ENCODE results near the gene CDK5RAP3. TPM values are rescaled to one million over a fixed set of nuclear protein-coding genes. Genes with fewer than 3 reads are reported as not detected.

CDK5RAP3 gene
- polyA plus RNA-seq, 1 donor from 2014 or later, result 343 TPM

GRCh38 chr17:47937941-47938340 lies 33.0 kb upstream of the CDK5RAP3 start:
- Histone ChIP-seq H3K79me2 (replicated peaks; ENCODE audit: insufficient read depth, low read length) (no peaks in the 10 kb centered on the region), H3K27me3 (ENCODE audit: insufficient read depth, low read depth, low read length) (no peaks in the 10 kb centered on the region), H3K4me3 (ENCODE audit: low read length) (no peak overlapping the region), H3F3A (ENCODE audit: insufficient read depth, low read length, poor library complexity, severe bottlenecking) (no peaks in the 10 kb centered on the region), H4K20me1 (ENCODE audit: insufficient read depth) (no peaks in the 10 kb centered on the region), H3K27ac (ENCODE audit: low read length) (no peak overlapping the region), H3K4me2 (ENCODE audit: low read length) (no peak overlapping the region), H3K9ac (ENCODE audit: low read length) (no peak overlapping the region), H2AFZ (ENCODE audit: low read depth, low read length) (no peak overlapping the region), H3K9me2 (ENCODE audit: insufficient read depth, low read length) (no peaks in the 10 kb centered on the region), H3K36me3 (ENCODE audit: insufficient read depth, low read length) (no peaks in the 10 kb centered on the region), H3K9me3 (ENCODE audit: low read length) (no peaks in the 10 kb centered on the region)
- TF ChIP-seq SMC3 (conservative IDR thresholded peaks at IDR 0.05; ENCODE audit: poor library complexity), result no peak

- Histone ChIP-seq H3K9me2 (ENCODE audit: insufficient read depth, low read length) (no peaks in the 10 kb centered on the region), H3K27ac (ENCODE audit: low read length) (no peak within 1 kb of the TSS), H3K27me3 (ENCODE audit: insufficient read depth, low read depth, low read length) (no peaks in the 10 kb centered on the region), H3K79me2 (replicated peaks; ENCODE audit: insufficient read depth, low read length) (no peaks in the 10 kb centered on the region), H3K4me3 (ENCODE audit: low read length) (peak within 1 kb of the TSS; percentile 68), H3F3A (ENCODE audit: insufficient read depth, low read length, poor library complexity, severe bottlenecking) (no peaks in the 10 kb centered on the region), H3K9ac (ENCODE audit: low read length) (peak within 1 kb of the TSS; percentile 25), H3K4me2 (ENCODE audit: low read length) (no peak within 1 kb of the TSS), H4K20me1 (ENCODE audit: insufficient read depth) (no peaks in the 10 kb centered on the region), H3K9me3 (ENCODE audit: low read length) (no peaks in the 10 kb centered on the region), H2AFZ (ENCODE audit: low read depth, low read length) (no peak within 1 kb of the TSS), H3K36me3 (ENCODE audit: insufficient read depth, low read length) (no peaks in the 10 kb centered on the region)
- TF ChIP-seq MXI1 (conservative IDR thresholded peaks at IDR 0.05; ENCODE audit: poor library complexity, severe bottlenecking) (peak; percentile 55), TAF1 (IDR thresholded peaks at IDR 0.05; ENCODE audit: low read depth) (no peak)
These were observed 29.4 kb upstream of the CDK5RAP3 start, which contains the start of gene PNPO for GRCh38 chr17:47941246-47942095. Gene PNPO, plus strand, starts transcription at chr17:47941571. Its CDS starts 105 bp downstream, at chr17:47941676.

- no peak overlapping the region for H2AFZ ChIP-seq (ENCODE audit: low read depth, low read length)
These were observed 28.8 kb upstream of the CDK5RAP3 start for GRCh38 chr17:47942096-47942510.

More at GRCh38 chr17:47942096-47942510, 28.8 kb upstream of the CDK5RAP3 start:
- peak overlapping the region; percentile 68 for H3K4me3 ChIP-seq (ENCODE audit: low read length)
- H3K27me3 ChIP-seq (ENCODE audit: insufficient read depth, low read depth, low read length), result no peaks in the 10 kb centered on the region
- TF ChIP-seq EZH2 (IDR thresholded peaks at IDR 0.05; ENCODE audit: borderline replicate concordance, insufficient read depth, low read length, poor library complexity, severe bottlenecking), result no peak
- TF ChIP-seq REST (IDR thresholded peaks at IDR 0.05; ENCODE audit: borderline replicate concordance), result no peak
- no peak for TF ChIP-seq MXI1 (conservative IDR thresholded peaks at IDR 0.05; ENCODE audit: poor library complexity, severe bottlenecking)
- no peak for TF ChIP-seq TAF1 (IDR thresholded peaks at IDR 0.05; ENCODE audit: low read depth)
- no peak for TF ChIP-seq POLR2AphosphoS5 (IDR thresholded peaks at IDR 0.05)
- TF ChIP-seq SMC3 (conservative IDR thresholded peaks at IDR 0.05; ENCODE audit: poor library complexity), result no peak
- TF ChIP-seq CTCF (IDR thresholded peaks at IDR 0.05; ENCODE audit: poor library complexity, severe bottlenecking), result no peak
- no peak for TF ChIP-seq EP300 (conservative IDR thresholded peaks at IDR 0.05; ENCODE audit: poor library complexity, severe bottlenecking)
- no peak for TF ChIP-seq RAD21 (conservative IDR thresholded peaks at IDR 0.05)
- H3K79me2 ChIP-seq (replicated peaks; ENCODE audit: insufficient read depth, low read length), result no peaks in the 10 kb centered on the region
- H3F3A ChIP-seq (ENCODE audit: insufficient read depth, low read length, poor library complexity, severe bottlenecking), result no peaks in the 10 kb centered on the region
- H3K4me2 ChIP-seq (ENCODE audit: low read length), result no peak overlapping the region
- no peaks in the 10 kb centered on the region for H3K36me3 ChIP-seq (ENCODE audit: insufficient read depth, low read length)
- H3K9me3 ChIP-seq (ENCODE audit: low read length), result no peaks in the 10 kb centered on the region
- H3K9me2 ChIP-seq (ENCODE audit: insufficient read depth, low read length), result no peaks in the 10 kb centered on the region
- H3K27ac ChIP-seq (ENCODE audit: low read length), result no peak overlapping the region
- no peak overlapping the region for H3K9ac ChIP-seq (ENCODE audit: low read length)
- no peaks in the 10 kb centered on the region for H4K20me1 ChIP-seq (ENCODE audit: insufficient read depth)
